ENCODE data around the gene FGFRL1.

FGFRL1 gene

DNA sequence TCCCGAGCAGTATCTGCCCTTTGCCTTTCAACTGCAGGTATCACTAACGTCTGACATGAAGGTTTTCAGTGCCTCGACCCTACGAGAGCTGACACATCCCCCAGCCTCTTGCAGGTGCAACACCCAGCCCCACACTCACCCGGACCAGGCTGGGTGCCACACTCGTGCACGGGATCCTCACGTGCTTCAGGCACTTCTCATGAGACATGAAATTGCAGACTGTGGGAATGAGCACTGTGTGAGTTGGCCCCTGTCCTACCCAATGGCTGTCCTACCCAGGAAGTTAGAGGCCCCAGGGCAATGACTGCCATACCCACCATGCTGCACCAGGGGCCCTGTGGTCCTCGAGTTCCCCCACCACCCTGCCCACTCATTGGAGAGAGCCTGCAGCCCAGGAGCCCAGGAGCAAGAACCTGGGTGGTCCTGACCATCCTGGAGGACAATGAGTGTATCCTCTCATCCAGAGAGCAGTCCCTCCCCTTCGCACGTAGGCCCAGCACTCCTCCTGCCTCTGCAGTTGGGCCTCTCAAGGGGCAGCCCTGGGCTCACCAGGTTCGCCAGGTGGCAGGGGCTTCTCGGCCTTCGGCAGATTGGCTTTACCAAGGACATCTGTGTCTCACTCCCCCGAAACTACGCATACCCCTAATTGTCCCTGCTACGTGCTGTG, 40.4 kb upstream of the FGFRL1 start:
- Histone ChIP-seq H3K4me3 (ENCODE audit: low read length) (no peak overlapping the region), H2AFZ (ENCODE audit: low read depth, low read length) (no peak overlapping the region), H3K27me3 (ENCODE audit: low read depth, low read length) (no peaks in the 10 kb centered on the region), H3K9ac (ENCODE audit: low read length) (no peak overlapping the region), H3K9me3 (ENCODE audit: insufficient read depth, low read length) (no peaks in the 10 kb centered on the region), H3K36me3 (replicated peaks; ENCODE audit: low read depth, low read length) (no peaks in the 10 kb centered on the region), H3K27ac (ENCODE audit: low read length) (no peak overlapping the region), H3K79me2 (ENCODE audit: low read length) (no peaks in the 10 kb centered on the region), H3K4me1 (ENCODE audit: low read length) (peaks cover 5% of the 10 kb centered on the region; the same call in 1 of the 2 replicates), H4K20me1 (ENCODE audit: insufficient read depth, low read length) (no peaks in the 10 kb centered on the region), H3K4me2 (ENCODE audit: low read length) (no peak overlapping the region)
- no peak for TF ChIP-seq EZH2phosphoT487 (IDR thresholded peaks at IDR 0.05; ENCODE audit: low read depth)
- TF ChIP-seq, protein P1, sequence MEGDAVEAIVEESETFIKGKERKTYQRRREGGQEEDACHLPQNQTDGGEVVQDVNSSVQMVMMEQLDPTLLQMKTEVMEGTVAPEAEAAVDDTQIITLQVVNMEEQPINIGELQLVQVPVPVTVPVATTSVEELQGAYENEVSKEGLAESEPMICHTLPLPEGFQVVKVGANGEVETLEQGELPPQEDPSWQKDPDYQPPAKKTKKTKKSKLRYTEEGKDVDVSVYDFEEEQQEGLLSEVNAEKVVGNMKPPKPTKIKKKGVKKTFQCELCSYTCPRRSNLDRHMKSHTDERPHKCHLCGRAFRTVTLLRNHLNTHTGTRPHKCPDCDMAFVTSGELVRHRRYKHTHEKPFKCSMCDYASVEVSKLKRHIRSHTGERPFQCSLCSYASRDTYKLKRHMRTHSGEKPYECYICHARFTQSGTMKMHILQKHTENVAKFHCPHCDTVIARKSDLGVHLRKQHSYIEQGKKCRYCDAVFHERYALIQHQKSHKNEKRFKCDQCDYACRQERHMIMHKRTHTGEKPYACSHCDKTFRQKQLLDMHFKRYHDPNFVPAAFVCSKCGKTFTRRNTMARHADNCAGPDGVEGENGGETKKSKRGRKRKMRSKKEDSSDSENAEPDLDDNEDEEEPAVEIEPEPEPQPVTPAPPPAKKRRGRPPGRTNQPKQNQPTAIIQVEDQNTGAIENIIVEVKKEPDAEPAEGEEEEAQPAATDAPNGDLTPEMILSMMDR (IDR thresholded peaks at IDR 0.05; ENCODE audit: low read depth, low read length): no peak

DNA sequence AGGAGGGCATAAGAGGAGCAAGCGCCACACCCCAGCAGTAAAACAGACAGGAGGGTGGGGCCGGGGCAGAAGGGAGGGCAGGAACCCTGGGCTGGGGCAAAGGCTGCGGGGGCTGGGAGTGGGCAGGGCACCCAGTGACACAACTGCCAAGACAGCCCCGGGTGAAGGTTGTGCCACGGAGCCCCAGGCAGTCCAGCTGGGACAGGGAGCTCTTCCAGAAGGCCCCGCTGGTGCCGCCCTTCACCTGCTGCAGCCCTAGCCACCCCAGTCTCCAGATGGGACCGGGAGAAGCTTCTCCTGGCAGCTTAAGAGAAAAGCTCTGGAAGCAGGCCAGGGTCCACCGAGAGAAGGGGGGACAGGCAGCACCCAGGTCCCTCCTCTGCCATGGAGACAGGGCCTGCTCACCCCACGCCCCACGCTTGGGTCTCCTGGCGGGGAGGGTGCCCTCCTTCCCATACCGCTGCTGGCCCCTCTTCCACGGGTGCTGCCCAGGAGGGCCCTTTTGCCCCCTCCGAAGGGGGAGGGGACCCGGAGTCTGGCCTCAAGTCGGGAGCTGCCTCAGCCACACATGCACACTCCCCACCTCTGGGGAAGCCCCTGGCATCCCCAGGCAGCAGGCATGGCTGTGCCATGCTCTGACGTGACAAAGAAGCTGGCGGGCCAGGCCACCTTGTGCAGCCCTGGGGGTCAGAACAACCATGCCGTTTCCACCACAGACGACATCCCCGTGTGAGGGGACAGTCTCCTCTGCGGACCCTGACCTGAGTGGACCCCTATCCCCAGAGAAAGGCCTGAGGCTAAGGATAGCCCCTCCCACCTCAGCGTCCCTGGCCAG, 39.5 kb upstream of the FGFRL1 start:
- Histone ChIP-seq H3K27me3 (ENCODE audit: low read depth, low read length) (no peaks in the 10 kb centered on the region), H3K9ac (ENCODE audit: low read length) (peak overlapping the region; percentile 69; the same call in 1 of the 2 replicates), H3K79me2 (ENCODE audit: low read length) (no peaks in the 10 kb centered on the region), H3K36me3 (replicated peaks; ENCODE audit: low read depth, low read length) (no peaks in the 10 kb centered on the region), H3K27ac (ENCODE audit: low read length) (no peak overlapping the region), H3K4me3 (ENCODE audit: low read length) (peak overlapping the region; percentile 97), H4K20me1 (ENCODE audit: insufficient read depth, low read length) (no peaks in the 10 kb centered on the region), H3K4me1 (ENCODE audit: low read length) (peaks cover 5% of the 10 kb centered on the region; the same call in 1 of the 2 replicates), H3K4me2 (ENCODE audit: low read length) (peak overlapping the region; percentile 97), H3K9me3 (ENCODE audit: insufficient read depth, low read length) (no peaks in the 10 kb centered on the region), H2AFZ (ENCODE audit: low read depth, low read length) (no peak overlapping the region)
- TF ChIP-seq, protein P1 (IDR thresholded peaks at IDR 0.05; ENCODE audit: low read depth, low read length): no peak
- no peak for TF ChIP-seq EZH2phosphoT487 (IDR thresholded peaks at IDR 0.05; ENCODE audit: low read depth)

DNA sequence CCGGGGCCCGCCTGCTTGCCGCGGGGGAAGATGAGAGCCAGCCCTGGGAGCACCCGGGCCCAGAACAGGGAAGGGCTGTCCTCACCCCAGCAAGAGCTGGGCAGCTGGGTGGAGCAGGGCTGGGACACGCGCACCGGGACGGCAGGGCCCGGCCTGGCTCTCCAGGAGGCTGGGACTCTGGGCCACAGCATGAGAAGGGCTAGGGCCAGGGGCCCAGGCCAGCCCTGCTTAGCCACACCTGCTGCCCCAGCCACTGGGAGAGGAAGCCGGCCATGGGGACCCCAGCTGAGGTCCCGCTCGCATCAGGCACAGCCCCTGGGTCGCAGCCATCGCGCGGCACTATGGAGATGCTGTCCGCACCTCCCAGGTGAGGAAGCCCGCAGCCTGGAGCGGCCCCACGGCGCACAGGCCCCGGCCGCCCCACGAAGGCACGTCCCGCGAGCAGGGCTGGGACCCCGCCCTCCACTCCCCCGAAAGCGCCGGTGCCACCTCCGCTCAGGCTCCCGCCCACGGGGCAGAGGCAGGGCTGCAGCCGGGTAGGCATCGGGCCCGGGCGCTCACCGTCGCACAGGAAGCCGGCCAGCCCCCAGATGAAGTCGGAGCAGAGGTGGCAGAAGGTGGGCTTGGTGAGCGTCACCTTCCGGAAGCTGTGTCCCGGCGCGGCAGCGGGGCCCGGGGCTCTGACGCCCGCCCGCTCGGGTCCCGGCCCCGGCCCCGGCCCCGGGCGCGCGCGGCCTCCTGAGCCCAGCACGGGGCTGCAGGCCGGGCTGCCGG, 38.6 kb upstream of the FGFRL1 start:
- Histone ChIP-seq H3K4me1 (ENCODE audit: low read length) (peaks cover 5% of the 10 kb centered on the region; the same call in 1 of the 2 replicates), H3K27ac (ENCODE audit: low read length) (no peak overlapping the region), H3K36me3 (replicated peaks; ENCODE audit: low read depth, low read length) (no peaks in the 10 kb centered on the region), H3K9me3 (ENCODE audit: insufficient read depth, low read length) (no peaks in the 10 kb centered on the region), H3K4me3 (ENCODE audit: low read length) (peak overlapping the region; percentile 97), H3K27me3 (ENCODE audit: low read depth, low read length) (no peaks in the 10 kb centered on the region), H2AFZ (ENCODE audit: low read depth, low read length) (no peak overlapping the region), H3K4me2 (ENCODE audit: low read length) (peak overlapping the region; percentile 97), H4K20me1 (ENCODE audit: insufficient read depth, low read length) (no peaks in the 10 kb centered on the region), H3K9ac (ENCODE audit: low read length) (peak overlapping the region; percentile 69), H3K79me2 (ENCODE audit: low read length) (no peaks in the 10 kb centered on the region)
- TF ChIP-seq, protein P1 (IDR thresholded peaks at IDR 0.05; ENCODE audit: low read depth, low read length): no peak
- no peak for TF ChIP-seq EZH2phosphoT487 (IDR thresholded peaks at IDR 0.05; ENCODE audit: low read depth)
